Measurements from ENCODE around the gene MIGA2. TPM values are rescaled to one million over a fixed set of nuclear protein-coding genes. Genes with fewer than 3 reads are reported as not detected.
A peak's percentile ranks its signal among the peaks of the same experiment; 100 is the strongest.

MIGA2 gene
- total and polyA plus RNA-seq, 9 of the 15 experiments (the other 6 are each of a cell fraction or from before 2014, with no cell fraction given), result 0.15 to 54.1 (median 18.0) TPM

- TF ChIP-seq FOXP4 (CRISPR knock-in tag; IDR thresholded peaks at IDR 0.05; ENCODE audit: borderline replicate concordance) (no peak), ZBTB11 (CRISPR knock-in tag; IDR thresholded peaks at IDR 0.05) (0 out of 6 replicates have a peak, but pooled peaks of 1 of the 3 experiments have one; percentile 23), MAFF (IDR thresholded peaks at IDR 0.05; ENCODE audit: low read length) (no peak), POLR2G (IDR thresholded peaks at IDR 0.05; ENCODE audit: low read depth, low read length) (peak; percentile 6; the same call in 1 of the 2 replicates), EP300 (IDR thresholded peaks at IDR 0.05; ENCODE audit: low read length) (no peak), SMAD3 (CRISPR knock-in tag; conservative IDR thresholded peaks at IDR 0.05) (no peak), ERF (CRISPR knock-in tag; IDR thresholded peaks at IDR 0.05) (no peak)
Observed at GRCh38 chr9:129011170-129011569, 25.3 kb upstream of the MIGA2 start (continued).
